SK-MEL-5 (cell line): ENCODE measurements around the gene FAM228A. TPM values are rescaled to one million over a fixed set of nuclear protein-coding genes. Genes with fewer than 3 reads are reported as not detected.

ENCODE experiments used
- DNase-seq: peaks from one replicate; pipeline ENCODE4 v3.0.0-alpha.2; 2016; ENCODE audit warnings: low read depth, low spot score
- in situ Hi-C: cut with HindIII; loops from 2 replicates; pipeline ENCODE4 v1.10.0; 2016; ENCODE audit warnings: low sequenced_read_pairs, high pct_unique_total_duplicates, low pct_unique_long_range_greater_than_20kb
- total RNA-seq: library from RNA; depleted of rRNA; stranded (reverse); fragments of >200 nt; shearing (Covaris generic); gene quantifications from 2 replicates; pipeline ENCODE4 v1.2.3, GENCODE V29; 2014

FAM228A gene
- total RNA-seq, 1 experiment from 2014 or later = not detected

GRCh38 chr2:24209389-24210105 is 34.7 kb downstream of the FAM228A start:
- DNase-seq = no peak
- in situ Hi-C loops = no loop called here

GRCh38 chr2:24210106-24210455 is 35.2 kb downstream of the FAM228A start:
- no peak for DNase-seq
- in situ Hi-C loops = no loop called here

GRCh38 chr2:24210723-24211122 is 35.9 kb downstream of the FAM228A start:
- in situ Hi-C loops = no loop called here
- DNase-seq = no peak

- in situ Hi-C loops = no loop called here
- no peak for DNase-seq
Measured at GRCh38 chr2:24211408-24211807, 36.6 kb downstream of the FAM228A start.

GRCh38 chr2:24214880-24215279 is 40.0 kb downstream of the FAM228A start:
- DNase-seq = no peak
- in situ Hi-C loops = no loop called here

GRCh38 chr2:24220554-24221291 is 45.9 kb downstream of the FAM228A start:
- peak; percentile 90 for DNase-seq
- in situ Hi-C loops = no loop called here

GRCh38 chr2:24221343-24222050 is 46.6 kb downstream of the FAM228A start:
- DNase-seq = no peak
- in situ Hi-C loops = no loop called here

- in situ Hi-C loops = no loop called here
- DNase-seq = no peak
Measured at GRCh38 chr2:24222946-24223345, 48.1 kb downstream of the FAM228A start.

GRCh38 chr2:24225499-24226242 is 50.8 kb downstream of the FAM228A start:
- in situ Hi-C loops = no loop called here
- no peak for DNase-seq

GRCh38 chr2:24228470-24228869 is 53.6 kb downstream of the FAM228A start:
- in situ Hi-C loops = no loop called here
- DNase-seq = peak; percentile 62

GRCh38 chr2:24231461-24231881 is 56.6 kb downstream of the FAM228A start:
- in situ Hi-C loops = no loop called here
- DNase-seq = peak; percentile 99

GRCh38 chr2:24233321-24233720 is 58.5 kb downstream of the FAM228A start:
- no peak for DNase-seq
- in situ Hi-C loops = no loop called here

GRCh38 chr2:24237313-24237712 is 62.5 kb downstream of the FAM228A start:
- no peak for DNase-seq
- in situ Hi-C loops = no loop called here

- in situ Hi-C loops = no loop called here
- DNase-seq = no peak
Measured at GRCh38 chr2:24238158-24238557, 63.3 kb downstream of the FAM228A start.

GRCh38 chr2:24239553-24239952 is 64.7 kb downstream of the FAM228A start:
- in situ Hi-C loops = no loop called here
- no peak for DNase-seq
